GM19240 (cell line): ENCODE results near the gene CYTH1.

ENCODE experiments used
- DNase-seq: peaks from one replicate; pipeline ENCODE4 v3.0.0; 2011; ENCODE audit warnings: low spot score; ENCODE audit not compliant: insufficient read length

CYTH1 gene

GRCh38 chr17:78736526-78737079 is 45.5 kb downstream of the CYTH1 start:
- no peak for DNase-seq

- DNase-seq = no peak
Measured at GRCh38 chr17:78735832-78736525, 46.1 kb downstream of the CYTH1 start.

GRCh38 chr17:78734793-78735641 is 47.1 kb downstream of the CYTH1 start:
- no peak for DNase-seq

- no peak for DNase-seq
Measured at GRCh38 chr17:78732354-78732753, 49.7 kb downstream of the CYTH1 start.

- DNase-seq = no peak
Measured at GRCh38 chr17:78731904-78732303, 50.2 kb downstream of the CYTH1 start.

- no peak for DNase-seq
Measured at GRCh38 chr17:78729641-78730040, 52.4 kb downstream of the CYTH1 start.

GRCh38 chr17:78728495-78728894 is 53.6 kb downstream of the CYTH1 start:
- DNase-seq = no peak

GRCh38 chr17:78727476-78728229 is 54.4 kb downstream of the CYTH1 start:
- DNase-seq = no peak

- DNase-seq = no peak
Measured at GRCh38 chr17:78727057-78727456, 55.0 kb downstream of the CYTH1 start.

GRCh38 chr17:78726513-78726912 is 55.6 kb downstream of the CYTH1 start:
- no peak for DNase-seq

- DNase-seq = no peak
Measured at GRCh38 chr17:78725448-78726021, 56.5 kb downstream of the CYTH1 start.

GRCh38 chr17:78724999-78725398 is 57.1 kb downstream of the CYTH1 start:
- DNase-seq = no peak

GRCh38 chr17:78724544-78724943 is 57.5 kb downstream of the CYTH1 start:
- DNase-seq = no peak

GRCh38 chr17:78723957-78724356 is 58.1 kb downstream of the CYTH1 start:
- no peak for DNase-seq

- DNase-seq = no peak
Measured at GRCh38 chr17:78723001-78723796, 58.9 kb downstream of the CYTH1 start.

- DNase-seq = no peak
Measured at GRCh38 chr17:78722246-78722761, 59.8 kb downstream of the CYTH1 start.

GRCh38 chr17:78719630-78720298 is 62.3 kb downstream of the CYTH1 start:
- no peak for DNase-seq

- no peak for DNase-seq
Measured at GRCh38 chr17:78718575-78719208, 63.4 kb downstream of the CYTH1 start.

GRCh38 chr17:78717431-78717980 is 64.6 kb downstream of the CYTH1 start:
- DNase-seq = no peak
